GM20000 (cell line): ENCODE measurements around the gene ATP4B.

Source experiments
- DNase-seq: peaks from one replicate; pipeline ENCODE4 v3.0.0; 2012; ENCODE audit warnings: low spot score
- CTCF ChIP-seq: IDR thresholded peaks from 2 replicates; pipeline ENCODE4 v1.5.1; 2012; ENCODE audit warnings: mild to moderate bottlenecking, control low read depth; ENCODE audit errors: extremely low read depth, missing control alignments

Gene ATP4B

GRCh38 chr13:113638173-113638746 is 19.7 kb downstream of the ATP4B start:
- no peak for DNase-seq
- TF ChIP-seq CTCF, result no peak

GRCh38 chr13:113637262-113638160 is 20.5 kb downstream of the ATP4B start:
- no peak for DNase-seq
- no peak for TF ChIP-seq CTCF

- no peak for DNase-seq
- TF ChIP-seq CTCF, result no peak
Measured at GRCh38 chr13:113636266-113636963, 21.6 kb downstream of the ATP4B start.

GRCh38 chr13:113635709-113636108 is 22.3 kb downstream of the ATP4B start:
- no peak for DNase-seq
- TF ChIP-seq CTCF, result no peak

- no peak for TF ChIP-seq CTCF
- DNase-seq, result no peak
Measured at GRCh38 chr13:113635048-113635420, 23.0 kb downstream of the ATP4B start.

- DNase-seq, result no peak
- TF ChIP-seq CTCF, result no peak
Measured at GRCh38 chr13:113634279-113635047, 23.5 kb downstream of the ATP4B start.
